RWPE1 (cell line): ENCODE measurements around the gene SPTLC3.
A peak's percentile ranks its signal among the peaks of the same experiment; 100 is the strongest.

Experiments used
- CTCF ChIA-PET: fragments of 350-600 bp; sonication (Branson Sonifier 250); formaldehyde crosslinking; extraction: SDS; loops from one replicate; lab custom pipeline; 2021; lab: Yijun Ruan, JAX
- POLR2A ChIA-PET: fragments of 400-600 bp; formaldehyde crosslinking; extraction: SDS; loops from one replicate; lab custom pipeline; 2020; ENCODE audit warnings: antibody characterized with exemption; ENCODE audit not compliant: low non-redundant PET; lab: Yijun Ruan, JAX
- DNase-seq: peaks from one replicate; pipeline ENCODE4 v3.0.0; 2012; ENCODE audit warnings: low spot score
- H3K27ac ChIP-seq: fragments of 450-650 bp; 2 replicates; pipeline ENCODE4 v1.5.1; 2017
- TF ChIP-seq, protein P1 (sequence below): fragments of 450-650 bp; conservative IDR thresholded peaks from 2 replicates; pipeline ENCODE4 v1.5.1; 2017; ENCODE audit warnings: low read depth, mild to moderate bottlenecking

SPTLC3 gene

DNA sequence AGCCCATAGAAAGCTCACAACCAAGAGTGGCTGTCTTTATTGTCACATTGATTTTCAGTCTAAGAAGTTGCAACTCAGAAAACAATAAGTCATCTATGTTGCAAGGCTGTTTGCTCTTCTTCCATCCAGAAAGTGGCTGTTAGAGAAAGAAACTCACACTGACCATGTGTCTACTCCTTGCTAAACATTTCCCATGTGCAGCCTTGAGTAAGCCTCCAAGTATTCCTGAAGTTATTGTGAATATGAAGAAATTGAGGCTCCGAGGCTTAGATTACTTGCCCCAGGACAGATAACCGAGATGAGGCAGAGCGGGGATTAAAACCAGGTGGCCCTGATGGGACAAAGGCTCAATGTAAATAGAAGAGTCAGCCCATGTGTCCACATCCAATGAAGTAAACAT lies 105.0 kb downstream of the SPTLC3 start:
- CTCF ChIA-PET: no interaction called here
- TF ChIP-seq, protein P1, sequence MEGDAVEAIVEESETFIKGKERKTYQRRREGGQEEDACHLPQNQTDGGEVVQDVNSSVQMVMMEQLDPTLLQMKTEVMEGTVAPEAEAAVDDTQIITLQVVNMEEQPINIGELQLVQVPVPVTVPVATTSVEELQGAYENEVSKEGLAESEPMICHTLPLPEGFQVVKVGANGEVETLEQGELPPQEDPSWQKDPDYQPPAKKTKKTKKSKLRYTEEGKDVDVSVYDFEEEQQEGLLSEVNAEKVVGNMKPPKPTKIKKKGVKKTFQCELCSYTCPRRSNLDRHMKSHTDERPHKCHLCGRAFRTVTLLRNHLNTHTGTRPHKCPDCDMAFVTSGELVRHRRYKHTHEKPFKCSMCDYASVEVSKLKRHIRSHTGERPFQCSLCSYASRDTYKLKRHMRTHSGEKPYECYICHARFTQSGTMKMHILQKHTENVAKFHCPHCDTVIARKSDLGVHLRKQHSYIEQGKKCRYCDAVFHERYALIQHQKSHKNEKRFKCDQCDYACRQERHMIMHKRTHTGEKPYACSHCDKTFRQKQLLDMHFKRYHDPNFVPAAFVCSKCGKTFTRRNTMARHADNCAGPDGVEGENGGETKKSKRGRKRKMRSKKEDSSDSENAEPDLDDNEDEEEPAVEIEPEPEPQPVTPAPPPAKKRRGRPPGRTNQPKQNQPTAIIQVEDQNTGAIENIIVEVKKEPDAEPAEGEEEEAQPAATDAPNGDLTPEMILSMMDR: no peak

DNA sequence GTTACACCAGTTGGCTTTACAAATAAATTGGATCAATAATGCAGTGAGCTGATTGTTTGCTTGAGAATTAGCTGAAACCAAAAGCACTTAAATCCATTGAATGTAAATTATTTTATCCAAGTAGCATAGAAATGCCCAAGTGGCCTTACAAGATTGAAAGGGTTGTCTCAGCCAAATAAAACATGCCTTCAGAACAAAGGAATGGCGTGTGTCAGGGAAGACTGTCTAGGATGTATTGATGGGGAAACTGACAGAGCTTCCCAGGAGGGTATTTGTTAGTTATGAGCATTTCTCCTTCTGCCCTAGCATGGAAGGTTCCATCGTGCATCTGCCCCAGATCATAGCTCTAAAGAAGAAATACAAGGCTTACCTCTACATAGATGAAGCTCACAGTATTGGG lies 108.4 kb downstream of the SPTLC3 start:
- DNase-seq: no peak
- ChIA-PET POLR2A (no interaction called here), CTCF (interaction anchor here (0.7 to 0.8 kb wide), 2 partner anchors 101 to 655 kb away, joined by 4 read pairs; no protein-coding TSS in a partner anchor)
- H3K27ac ChIP-seq: no peak overlapping the region
- TF ChIP-seq, protein P1: no peak

More for the DNA sequence above, 105.0 kb downstream of the SPTLC3 start:
- DNase-seq: no peak
- POLR2A ChIA-PET: no interaction called here
- no peak overlapping the region for H3K27ac ChIP-seq

DNA sequence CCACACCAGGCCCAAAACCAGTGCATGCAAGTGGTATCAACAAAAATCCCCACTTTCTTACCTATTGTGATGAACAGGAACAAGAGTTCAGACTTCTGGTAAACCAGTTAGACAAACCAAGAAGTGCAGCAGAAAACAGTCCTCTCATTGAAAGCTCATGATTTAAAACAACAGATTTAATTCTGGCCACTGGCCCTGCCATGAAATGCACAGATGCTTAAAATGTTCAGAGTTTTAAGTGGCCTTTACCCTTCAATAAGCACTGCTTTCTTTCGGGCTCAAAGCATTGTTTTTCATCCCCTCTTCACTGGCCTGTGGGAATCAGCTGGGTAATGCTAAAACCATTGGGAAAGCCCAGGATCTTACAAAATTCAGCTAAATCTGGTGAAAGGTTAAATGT lies 109.9 kb downstream of the SPTLC3 start:
- POLR2A ChIA-PET: no interaction called here
- TF ChIP-seq, protein P1: no peak
- CTCF ChIA-PET: interaction anchor here (0.7 to 2.5 kb wide), 7 partner anchors 8 to 429 kb away, joined by 3 to 23 read pairs (median 4); partner anchors contain the start of gene ISM1
- no peak overlapping the region for H3K27ac ChIP-seq
- no peak for DNase-seq

DNA sequence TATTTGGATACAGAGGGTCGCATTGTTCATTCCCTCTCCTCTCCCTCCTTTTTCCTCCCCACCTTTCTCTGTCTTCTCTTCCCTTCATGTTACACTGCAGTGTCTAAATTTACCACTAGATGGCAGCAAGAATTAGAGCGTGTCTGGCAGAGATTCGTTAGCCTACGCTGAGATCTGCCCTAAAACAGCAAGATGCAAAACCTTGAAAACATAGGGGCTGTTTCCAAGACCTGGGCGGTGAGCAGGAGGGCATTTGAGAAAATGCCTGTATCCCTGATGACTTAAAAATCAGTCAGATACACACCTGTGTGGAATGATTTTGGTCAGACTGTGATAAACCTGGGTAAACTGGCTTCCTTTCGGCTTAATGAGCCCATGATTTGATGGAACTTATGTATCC lies 110.8 kb downstream of the SPTLC3 start:
- H3K27ac ChIP-seq: no peak overlapping the region
- POLR2A ChIA-PET: no interaction called here

DNA sequence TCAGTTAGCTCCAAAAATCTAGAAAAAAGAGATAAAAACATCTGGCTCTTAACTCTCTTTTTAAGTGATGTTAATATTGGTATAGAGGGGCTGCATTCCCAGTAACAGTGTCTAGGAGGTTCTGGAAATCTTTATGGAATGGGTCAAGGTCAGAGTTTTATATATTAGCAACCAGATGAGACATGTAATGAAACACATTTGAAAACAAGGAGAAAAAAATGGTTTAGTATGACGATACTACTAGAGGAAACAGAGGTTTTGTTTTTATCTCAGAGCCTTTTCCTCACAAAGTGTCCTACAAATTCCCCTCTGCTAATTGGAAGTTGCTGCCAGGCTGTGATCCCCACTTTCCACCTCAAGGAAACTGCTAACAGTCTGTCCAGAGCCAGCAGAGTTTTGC lies 111.7 kb downstream of the SPTLC3 start:
- ChIA-PET CTCF (interaction anchor here (2.5 kb wide), 1 partner anchor 427 kb away, joined by 23 read pairs; no protein-coding TSS in a partner anchor), POLR2A (no interaction called here)
- TF ChIP-seq, protein P1: no peak
- no peak overlapping the region for H3K27ac ChIP-seq
- DNase-seq: no peak

More for the DNA sequence above, 110.8 kb downstream of the SPTLC3 start:
- TF ChIP-seq, protein P1: peak; percentile 96
- CTCF ChIA-PET: interaction anchor here (0.6 to 2.5 kb wide), 11 partner anchors 9 to 631 kb away, joined by 3 to 23 read pairs (median 4); no protein-coding TSS in a partner anchor
- DNase-seq: peak; percentile 46

DNA sequence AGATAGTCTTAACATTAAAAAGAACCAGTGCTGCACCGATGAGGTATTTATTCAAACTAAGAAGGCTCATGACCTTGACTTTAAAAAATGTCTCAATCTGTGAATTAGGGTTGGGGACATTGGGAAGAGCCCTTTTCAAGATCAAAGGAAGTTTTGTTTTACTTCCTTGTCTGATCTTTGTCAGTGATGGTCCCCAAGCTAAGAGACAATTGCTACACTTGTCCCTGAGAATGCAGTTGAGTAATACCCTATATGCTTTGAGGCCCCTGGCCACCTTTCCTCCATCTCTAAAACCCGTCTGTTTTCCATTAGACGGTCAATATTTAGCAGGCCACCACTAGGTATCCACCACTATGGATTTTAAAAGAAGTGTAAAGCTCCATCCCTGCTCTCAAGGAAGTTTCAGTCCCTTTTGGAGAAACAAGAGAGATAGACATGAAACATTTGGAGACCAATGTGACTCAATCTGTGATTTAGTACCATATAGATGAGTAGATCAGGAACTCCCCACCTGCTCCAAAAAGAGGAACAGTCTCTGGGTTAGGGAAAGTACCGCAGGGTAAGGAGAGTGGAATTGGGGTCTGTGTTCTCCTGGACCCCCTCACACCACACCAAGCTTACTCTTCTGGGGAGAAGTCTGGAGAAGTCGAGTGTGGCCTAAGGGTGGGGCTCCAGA lies 113.2 kb downstream of the SPTLC3 start:
- TF ChIP-seq, protein P1: no peak

More for the DNA sequence above, 113.2 kb downstream of the SPTLC3 start:
- POLR2A ChIA-PET: no interaction called here
- CTCF ChIA-PET: interaction anchor here (1.0 kb wide), 1 partner anchor 650 kb away, joined by 6 read pairs; no protein-coding TSS in a partner anchor
- no peak overlapping the region for H3K27ac ChIP-seq
- no peak for DNase-seq
